ENCODE results near the gene MFRP.

The MFRP gene

DNA sequence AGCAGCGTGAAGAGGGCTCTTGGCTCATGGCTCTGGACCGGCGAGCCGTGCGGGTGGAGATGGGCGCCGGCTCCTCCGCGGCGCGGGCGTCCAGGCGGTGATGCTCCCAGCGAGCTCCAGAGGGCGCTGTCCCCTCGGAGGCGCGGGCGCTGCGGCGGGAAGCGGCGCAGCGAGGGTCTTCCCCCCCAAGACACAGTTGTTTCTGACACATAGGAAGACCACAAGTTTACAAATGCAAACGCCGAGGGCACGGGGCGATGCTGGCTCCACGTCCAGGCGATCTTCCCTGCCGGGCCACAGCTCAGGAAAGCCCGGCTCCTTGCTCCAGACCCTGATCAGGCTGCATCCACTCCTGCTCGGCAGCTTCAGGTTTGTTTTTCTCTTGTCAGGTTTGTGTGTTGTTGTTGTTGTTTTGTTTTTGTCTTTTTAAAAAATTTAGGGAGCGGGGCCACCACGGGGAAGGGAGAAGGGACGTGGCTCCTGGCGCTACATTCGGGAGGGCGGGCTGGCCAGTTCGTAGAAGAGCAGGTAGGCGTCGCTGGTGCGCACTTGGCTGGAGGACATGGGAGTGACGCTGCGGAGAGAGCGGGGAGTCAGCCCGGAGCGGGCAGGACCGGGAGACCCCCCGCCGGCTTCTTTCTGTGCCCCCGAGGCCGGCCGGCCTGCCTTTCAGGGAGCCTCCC is 10.0 kb upstream of the MFRP start:
- FAIRE-seq = no peak

DNA sequence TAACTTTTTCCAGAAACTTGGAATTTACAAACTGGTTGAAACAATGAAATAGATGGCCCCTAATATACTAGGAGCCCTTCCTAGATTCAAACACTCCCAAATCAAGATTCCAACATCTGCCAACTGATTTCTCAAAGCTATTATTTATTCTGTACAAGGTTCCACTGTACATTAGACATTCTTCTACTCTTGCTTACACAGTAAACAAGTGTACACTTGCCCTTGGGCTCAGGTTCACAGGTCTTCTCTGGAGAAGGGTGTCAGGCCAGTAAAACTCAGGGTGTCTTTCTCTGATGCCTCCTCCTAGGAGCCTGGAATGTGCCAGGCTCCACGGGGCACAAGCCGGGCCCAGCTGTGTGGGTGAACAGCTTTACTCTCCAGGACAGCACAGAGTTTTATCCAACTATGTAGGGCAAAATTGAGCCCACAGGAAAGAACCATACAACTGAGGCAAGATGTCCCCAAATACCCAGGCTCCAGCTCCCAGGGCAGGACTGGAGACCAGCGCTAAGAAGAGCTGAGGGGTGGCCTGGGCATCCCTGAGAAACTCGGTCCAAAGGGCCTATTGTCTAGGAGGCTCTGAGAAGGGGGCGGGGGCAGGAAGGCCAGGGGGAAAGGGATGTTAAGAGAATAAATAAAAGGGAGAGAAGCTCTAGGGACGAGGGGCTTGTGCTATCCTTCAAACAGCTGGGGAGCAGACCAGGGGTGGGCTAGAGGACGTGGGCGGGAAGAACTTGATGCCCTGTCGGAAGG is 8.8 kb upstream of the MFRP start:
- no peak for FAIRE-seq

DNA sequence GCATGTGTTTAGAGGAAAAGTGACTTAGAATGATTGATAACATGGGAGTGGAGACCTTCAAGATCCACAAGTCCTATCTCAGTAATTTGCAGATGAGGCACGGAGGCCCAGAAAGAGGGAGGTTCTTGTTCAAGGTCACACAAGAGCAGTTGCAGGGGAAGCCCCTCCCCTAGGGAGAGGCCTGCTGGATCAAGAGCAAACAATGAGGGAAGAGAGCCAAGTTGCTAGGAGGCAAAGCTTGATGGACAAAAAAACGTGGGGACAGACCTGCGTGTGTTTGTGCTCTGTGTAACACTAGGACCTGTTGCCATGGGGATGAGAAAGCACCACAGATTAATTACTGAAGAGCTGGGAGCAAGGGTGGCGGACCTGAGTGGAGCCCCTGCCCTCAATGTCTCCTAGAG is 6.4 kb upstream of the MFRP start:
- no peak for FAIRE-seq

DNA sequence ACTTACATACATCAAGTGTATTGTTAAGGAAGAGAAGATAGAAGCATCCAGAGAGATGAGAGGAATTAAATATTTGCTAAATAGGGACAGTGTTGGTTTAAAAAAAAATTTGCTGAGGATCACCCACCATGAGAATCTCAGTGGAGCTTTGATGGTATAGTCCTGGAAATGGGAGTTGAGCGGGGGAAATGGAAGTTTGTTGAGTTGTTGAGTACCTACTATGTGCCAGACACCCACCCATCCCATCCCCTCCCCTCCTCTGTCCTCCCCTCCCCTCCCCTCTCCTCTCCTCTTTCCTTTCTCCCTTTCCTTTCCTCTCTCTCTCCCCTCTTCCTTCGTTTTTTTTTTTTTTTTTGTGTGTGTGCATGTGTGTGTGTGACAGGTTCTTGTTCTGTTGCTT is 4.7 kb upstream of the MFRP start:
- no peak for FAIRE-seq

DNA sequence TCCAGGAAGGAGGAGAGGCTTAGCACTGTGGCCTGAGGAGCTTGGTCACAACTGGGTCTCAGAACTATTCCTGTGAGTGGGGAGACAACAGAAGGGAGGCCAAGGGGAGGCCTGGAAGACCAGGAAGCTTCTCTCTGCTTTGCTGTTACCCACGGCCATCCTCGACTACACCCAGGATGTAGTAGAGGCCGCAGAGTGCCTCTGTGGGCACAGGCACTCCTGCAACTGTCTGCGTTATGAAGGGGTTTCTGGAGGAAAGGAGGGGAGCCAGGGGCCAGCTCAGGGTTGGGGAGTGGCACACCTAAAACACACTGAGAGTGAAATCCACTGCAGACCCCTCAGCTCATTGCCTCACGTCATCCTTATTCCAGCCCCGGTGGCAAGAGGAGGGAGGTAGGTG is 3.8 kb upstream of the MFRP start:
- FAIRE-seq = no peak

DNA sequence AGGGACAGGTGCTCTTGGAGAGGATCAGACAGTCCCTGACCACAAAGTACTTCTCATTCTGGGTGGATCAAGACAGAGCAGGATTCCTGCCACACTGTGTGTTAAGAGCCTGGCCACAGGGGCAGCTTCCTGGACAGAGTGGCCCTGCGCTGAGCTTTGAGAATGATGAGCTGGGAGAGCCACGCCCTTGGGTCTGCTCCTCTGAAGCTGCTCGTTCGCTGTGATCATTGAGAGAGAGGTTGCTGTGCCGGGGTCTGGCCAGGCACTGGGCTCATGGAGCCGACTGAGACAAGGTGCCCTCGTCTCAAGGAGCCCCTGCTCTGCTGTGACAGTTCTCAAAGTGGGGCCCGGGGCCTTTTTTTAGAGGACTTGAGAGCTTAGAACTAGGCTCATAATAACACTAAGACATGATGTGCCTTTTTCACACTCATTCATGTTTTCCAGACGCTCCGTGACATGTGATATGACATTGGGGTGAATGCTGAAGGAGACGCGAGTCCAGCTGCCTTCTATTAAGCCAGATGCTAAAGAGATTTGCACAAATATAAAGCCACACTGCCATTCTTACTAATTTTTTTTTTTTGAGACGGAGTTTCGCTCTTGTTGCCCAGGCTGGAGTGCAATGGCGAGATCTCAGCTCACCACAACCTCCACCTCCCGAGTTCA is 1.6 kb upstream of the MFRP start:
- no peak for FAIRE-seq

DNA sequence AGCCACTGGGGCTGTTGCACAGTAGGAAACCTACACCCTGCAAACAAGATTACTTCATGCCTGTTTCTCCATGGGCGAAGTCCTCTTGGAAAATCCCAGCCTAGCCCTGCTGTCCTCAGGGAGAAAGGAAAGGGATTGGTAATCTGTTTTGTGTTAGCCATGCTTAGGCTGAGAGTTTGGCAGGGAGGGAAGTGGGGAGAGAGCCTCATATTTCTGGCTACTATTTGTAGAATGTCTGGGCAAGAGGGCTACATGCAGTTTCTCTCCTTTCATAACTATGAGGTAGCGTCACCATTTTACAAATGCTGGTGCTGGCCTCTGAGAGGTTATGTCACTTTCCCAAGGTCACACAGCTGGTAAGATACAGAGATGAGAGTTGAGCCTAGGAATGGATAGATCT is 737 bp upstream of the MFRP start:
- FAIRE-seq = no peak

DNA sequence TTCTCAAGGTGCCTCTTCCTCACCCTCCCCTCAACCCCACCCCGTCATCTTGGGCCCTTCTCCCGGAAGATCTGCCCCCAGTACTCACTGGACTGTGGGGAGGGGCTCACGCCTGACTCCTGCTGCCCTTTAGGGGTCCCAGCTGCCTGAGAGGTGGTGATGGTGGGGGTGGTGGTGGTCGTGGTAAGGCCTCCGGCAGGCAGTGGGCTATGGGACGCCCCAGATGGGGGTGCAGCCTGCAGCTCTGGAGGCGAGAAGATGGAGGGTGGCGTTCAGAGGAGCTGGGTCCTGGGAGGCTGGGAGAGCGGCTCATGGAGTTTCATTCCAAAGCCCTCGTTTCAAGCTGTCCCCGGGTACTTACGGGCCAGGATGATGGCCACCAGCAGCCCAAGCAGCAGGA is 820 bp downstream of the MFRP start:
- no peak for FAIRE-seq

DNA sequence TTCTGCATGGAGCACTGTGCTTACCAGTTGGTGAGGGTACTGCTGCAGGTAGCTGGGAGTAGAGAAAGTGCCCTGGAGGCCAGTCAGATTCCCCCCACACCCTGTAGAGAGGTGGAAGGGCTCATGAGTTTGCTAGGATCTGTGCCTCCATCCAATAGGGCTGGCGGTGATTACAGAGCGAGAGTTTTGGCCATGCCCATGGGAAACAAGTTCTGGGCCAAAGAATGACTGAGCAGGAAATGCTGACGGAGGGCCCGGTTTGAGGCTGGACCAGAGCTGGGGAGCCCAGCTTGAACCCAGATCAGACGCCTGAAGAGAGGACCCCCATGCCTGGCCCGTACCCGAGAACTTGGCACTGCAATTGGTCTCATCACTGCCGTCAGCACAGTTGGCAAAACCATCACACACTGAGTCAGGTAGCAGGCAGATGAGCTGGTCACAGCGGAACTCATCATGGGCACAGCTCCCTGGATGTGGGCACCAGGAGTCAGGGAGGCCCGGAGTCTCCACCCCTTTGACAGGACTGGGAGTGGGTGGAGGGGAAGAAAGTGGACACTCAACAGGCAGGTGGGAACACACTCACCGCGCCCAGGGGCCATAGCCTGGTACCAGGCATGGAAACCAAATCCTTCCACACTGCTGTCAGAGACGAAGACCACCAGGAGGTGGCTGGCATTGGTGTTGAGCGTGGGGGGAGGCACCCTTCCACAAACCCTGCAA is 2.1 kb downstream of the MFRP start:
- no peak for FAIRE-seq

DNA sequence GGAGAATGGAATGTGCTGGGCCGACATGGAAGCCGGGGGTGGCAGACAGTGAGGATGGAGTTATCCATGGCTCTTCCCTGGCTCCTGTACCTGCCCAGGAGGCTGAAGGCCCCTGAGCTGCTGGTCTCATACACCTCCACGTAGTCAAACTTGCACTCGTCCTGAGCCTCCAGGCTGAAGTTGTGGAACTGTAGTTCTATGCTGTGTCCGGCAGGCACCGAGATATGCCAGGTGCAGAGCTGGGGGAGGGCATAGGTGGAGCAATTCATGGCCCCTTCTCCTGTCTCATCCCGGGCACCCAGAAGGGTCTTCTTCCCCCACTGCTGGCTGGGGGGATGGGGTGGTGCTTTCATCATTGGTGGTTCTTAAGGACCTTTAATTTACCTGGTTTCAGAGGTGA is 2.8 kb downstream of the MFRP start:
- no peak for FAIRE-seq

DNA sequence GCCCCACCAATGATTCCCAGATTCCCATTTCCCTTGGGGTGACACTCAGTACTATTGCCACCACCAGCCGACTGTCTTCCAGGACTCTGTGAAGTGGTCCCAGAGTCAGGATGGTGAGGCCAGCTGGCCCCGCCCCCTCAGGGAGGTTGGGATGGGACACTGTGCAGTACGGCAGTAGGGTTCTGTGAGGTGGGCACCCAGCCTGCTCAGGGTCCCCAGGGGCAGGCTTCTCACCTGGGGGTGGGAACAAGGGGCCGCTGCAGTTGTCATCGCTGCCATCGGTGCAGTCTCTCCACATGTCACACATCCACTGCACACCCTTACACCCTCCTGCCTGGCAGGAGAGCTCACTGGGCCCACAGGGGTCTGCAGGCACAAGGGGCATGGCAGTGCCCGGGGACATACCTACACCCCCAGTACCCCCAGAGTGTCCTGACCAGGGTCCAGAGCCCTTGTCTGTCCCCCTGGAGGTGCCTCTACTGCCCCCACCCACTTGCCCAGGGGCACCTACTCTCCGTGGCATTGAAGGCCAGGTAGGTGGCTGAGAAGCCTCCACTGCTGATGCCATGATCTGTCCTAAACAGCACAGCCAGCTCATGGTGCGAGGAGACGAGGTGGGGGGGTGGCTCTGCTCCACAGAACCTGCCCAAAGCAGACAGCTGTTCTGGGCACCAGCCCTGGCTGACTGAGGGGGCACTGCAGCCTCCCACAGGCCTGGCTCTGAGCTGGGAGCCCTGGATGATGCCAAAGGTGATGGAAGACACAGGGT is 4.0 kb downstream of the MFRP start:
- FAIRE-seq = no peak

DNA sequence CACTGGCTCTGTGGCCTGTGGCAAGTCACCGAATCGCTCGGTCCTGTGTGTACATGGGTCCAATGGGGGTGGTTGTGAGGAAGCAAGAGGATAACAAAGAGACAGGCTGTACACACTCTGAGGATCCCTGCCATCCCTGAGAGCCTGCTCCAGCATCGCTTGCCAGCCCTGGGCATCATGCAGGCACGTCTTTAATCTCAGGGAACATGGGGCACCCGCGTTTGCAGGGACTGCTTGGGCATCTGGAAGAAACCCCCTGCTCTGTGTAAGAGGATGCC is 4.5 kb downstream of the MFRP start:
- no peak for FAIRE-seq

DNA sequence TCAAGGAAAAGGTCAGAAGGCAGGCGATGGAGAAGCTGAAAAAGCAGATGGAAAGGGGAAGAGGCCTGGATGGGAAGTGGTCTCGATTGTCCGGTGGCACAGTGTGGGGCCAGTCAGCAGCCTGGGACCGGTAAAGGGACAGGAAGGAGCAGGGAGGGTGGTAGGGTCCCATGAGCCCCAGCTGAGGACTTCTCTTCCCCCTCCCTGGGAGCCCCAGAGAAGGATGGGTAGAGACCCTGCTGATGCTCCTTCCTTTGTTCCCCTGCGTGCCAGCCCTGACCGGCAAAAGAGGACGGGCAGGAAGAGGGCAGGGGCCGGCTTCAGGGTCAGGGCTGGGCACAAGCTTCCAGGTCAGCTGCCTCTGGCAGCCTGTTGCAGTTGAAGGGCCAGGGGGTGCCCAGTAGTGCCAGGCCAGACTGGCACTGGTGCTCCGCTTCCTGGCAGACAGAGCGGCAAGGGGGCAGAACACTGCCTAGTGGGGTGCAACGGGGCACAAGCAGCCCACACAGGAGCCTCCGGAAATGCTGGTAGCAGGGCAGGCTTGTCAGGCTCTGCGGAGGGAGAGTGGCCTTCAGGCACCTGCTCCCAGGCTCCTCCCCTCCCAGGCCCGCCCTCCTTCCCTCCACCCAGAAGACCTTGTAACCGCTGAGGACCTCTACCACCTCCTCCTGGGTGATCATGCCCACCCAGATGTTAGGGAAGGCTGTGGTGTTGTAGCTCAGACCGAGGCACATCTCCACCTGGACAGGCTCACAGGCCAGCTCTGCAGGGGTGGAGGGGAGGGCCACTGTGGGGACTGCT is 5.1 kb downstream of the MFRP start:
- no peak for FAIRE-seq

DNA sequence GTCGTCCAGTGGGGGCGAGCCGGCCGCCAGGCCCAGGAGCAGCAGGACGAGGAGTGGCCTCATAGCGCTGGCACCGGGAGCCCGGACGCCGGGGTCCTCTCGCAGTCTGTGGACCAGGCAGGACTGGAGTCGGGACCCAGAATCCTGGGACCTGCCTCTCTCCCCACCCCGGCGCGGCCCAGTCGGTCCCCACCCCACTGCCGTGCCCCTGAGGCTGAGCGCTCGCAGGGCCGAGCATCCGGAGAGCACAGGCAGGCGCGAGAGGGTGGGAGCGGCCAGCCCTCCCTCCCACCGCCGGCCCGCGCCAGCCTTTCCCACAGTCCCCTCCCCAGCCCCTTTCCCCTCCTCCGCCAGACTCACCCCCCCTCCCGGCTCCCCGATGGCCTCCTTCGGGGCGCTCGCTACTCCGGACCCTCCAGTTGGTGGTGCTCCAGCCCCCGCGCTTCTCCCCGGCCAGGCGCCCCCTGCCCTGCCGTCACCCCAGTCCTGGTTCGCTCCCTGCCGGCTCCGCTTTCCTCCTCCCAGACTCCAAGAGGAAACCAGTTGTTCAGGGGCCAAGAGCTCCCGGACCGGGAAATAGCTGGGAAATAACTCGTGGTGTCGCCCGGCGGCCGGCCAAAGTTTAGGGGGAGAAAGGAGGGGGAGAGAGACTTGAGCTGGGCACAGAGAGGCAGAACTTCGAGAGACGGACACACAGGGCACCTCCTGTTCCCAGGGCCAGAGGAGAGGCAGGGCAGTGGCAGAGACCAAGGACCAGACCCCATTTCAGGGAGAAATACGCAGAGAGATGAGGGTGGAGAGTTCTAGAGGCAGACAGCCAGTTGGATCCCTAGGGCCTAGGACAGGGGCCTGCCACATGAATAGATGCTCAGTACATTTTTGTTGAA is 5.9 kb downstream of the MFRP start, which contains the start of gene C1QTNF5:
TSS of gene C1QTNF5 (minus strand) at position 549 of the 887 bp plus-strand sequence. CDS start at position 63, 486 bp downstream.
- no peak for FAIRE-seq

DNA sequence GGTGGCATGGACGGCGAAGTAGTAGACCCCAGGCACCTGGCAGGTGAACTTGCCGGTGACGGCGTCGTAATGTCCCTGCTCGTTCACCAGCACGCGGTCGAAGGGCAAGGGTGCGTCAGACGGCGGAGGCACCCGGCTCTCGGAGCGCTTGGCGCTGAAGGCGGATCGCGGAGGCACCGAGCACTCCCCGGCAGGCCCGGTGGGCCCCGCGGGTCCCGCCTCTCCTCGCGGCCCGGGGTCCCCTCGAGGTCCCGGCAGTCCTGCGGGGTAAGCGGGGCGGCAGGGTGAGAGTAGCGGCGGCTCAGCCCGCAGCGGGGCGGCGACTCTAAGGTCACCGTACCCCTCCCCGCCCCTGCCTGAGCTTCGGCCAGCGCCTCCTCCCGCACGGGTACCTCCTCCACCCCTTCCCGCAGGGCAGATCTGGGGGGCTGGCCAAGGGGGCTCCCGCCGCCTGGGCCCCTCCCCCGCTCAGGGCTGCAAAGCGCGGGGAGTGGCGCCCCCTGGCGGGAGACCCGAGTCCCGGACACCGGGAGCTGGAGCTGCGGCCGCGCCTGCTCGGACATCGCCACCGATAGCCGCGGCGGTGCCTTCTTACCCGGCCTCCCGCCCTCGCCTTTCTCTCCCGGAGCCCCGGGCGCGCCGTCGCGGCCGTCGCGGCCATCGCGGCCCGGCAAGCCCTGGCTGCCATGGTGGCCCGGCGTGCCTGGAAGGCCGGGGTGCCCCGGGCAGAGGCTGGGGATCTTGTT is 6.7 kb downstream of the MFRP start:
- FAIRE-seq = no peak

DNA sequence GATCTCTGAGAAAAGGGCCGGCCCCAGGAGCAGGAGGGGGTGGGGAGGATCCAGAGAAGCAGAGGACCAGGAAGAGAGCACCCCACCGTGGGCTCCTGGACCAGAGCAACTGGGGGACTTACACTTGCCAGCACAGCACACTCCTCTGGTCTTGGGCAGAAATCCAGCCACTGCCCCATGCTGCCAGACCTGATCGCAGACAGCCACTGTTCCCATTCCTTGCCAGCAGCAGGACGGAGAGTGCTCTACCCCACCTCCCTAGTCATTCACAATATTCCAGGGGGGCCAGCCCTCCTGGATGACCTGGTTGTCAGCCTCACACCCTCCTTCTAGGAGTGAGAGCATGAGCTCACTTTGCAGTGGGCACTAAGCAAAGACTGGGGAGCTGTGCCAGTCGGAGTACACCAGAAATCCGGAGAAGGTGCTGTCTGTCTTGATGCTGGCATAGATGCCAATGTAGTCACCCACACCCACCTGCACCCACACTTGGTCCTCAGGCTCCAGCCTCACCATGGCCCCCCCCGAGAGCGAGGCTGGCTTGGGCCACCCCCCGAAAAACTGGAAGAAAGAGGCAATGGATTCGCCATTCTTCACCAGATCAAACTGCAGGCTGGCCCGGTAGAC is 7.4 kb downstream of the MFRP start:
- no peak for FAIRE-seq

DNA sequence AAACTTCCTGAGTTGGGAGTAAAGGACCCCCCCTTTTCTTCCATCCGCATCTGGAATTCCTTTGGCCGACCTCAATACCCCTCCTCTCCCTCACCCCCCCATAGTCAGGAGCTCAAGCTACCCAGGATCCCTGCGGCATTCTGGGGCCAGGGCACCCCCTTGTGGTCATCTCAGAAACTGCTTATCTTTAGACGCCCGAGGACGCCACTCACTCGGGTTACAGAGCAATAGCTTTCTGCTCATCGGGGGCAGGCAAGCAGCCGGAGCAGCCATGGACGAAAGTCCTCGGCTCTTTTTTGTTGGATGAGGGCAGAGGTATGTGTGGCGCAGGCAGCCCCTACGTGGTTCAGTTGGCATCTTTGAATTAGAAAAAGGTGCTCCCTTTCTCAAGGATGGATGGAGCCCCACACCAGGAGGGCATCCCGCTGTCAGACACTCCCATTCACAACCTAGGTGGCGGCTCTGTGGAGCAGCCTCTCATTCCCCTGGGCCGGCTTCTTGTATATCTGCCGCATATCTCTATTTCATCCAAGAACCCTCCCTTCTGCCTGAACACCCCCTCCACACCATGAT is 8.1 kb downstream of the MFRP start:
- FAIRE-seq = peak; percentile 69

DNA sequence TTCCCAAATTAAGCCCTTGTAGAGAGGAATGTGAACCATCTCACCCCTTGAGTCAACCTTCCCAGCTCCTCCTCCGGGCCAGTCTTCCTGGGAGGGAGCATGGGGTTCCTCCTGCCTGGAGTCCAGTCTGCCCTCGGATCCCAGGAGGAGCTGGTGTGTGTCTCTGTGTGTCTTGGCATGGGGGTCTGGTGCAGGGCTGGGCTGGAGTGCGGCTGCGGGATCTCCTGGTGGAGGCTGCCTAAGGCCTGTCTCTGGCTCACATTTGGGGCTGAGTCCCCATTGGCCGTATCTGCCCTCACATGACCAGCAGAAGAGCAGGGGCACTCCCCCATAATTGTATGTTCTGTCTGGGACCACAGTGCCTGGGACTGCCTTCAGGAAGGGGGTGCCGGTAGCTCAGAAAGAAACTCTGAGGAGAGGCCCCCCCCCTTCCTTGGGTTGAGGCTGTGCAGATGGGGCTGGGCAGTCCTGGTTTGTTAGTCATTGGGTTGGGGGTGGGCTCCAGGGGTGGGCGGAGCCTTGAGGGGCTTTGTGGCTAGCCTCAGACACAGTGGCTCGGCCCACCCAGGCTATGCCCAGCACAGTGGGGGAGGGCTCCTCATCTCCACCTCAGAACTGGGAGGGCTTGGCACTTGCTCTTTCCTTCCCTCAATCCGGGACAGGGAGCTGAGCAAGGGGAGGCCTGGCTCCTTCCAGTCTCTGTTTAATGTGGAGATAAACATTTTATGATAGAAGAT is 8.8 kb downstream of the MFRP start:
- FAIRE-seq = no peak
